ENCODE data around the gene HOXA11.

The HOXA11 gene

DNA sequence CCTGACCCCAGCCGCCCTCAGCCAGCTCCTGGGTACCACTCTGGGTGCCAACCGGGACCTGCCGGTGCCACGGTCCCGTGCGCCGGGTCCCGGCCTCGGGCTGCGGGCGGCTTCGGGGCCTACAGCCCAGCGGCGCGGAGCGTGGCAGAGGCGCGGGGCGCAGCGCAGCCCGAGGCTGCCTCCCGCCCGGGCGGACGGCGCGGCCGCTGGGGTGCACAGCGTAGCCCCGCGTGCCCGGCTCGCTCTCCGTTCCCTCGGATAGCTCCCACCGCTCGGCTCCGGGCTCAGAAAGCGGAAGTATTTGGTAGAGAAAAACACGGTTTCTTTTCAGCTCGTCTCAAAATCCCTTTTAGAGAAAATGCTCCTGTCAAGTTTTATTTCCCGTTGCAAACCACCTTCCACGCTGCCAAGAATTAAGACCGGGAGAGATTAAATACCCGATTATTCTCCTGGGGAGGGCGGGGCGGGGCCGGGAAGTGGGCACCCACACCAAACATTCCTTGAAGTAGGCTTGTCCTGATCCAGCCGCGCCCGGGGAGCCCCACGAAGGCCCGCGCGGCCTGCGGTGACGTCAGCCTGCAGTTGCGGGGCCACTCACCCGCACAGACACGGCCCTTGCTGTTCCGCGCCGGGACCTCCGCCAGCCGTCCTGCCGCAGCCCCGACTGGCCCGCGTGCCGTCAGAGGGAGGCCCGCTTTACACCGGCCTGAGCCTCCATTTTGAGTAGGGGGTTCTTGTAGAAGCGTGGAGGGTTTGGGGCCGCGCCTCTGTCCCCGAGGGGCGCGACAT, 7.7 kb upstream of the HOXA11 start:
- DNase-seq (ENCODE audit: low read depth): no peak

DNA sequence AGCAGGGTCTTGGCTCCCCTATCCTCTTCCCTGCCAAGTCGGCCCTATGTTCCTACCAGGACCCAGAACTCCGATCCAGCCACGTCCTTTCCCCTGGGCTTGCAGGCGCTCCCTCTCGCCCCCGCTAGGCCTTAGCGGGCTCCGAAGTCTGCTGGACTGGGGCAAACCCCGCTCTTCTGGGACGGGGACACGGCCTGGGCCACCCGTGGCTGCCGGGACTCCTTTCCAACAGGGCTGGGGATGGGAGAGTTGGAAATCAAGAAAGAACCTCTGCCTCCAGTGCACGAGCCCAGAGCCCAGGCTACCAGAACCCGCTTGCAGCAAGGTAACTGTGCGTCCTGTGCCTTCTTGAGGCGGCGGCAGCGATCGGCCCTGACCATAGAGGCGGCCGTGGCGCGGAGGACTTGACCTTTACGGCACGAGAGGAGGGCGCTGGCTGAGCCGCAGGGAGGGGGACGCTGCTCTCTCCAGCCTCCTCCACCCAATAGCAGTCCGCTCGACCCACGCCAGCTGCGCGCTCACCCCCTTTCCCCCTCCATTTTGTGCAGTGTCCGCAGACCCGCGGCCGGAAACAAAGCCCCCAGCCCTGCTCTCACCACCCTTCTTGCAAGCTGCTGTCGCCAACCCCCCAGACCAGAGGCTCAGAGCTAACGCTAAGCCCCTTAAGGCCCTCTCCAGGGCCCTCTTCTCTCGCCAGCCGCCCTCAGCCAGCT, 7.0 kb upstream of the HOXA11 start:
- DNase-seq (ENCODE audit: low read depth): no peak

DNA sequence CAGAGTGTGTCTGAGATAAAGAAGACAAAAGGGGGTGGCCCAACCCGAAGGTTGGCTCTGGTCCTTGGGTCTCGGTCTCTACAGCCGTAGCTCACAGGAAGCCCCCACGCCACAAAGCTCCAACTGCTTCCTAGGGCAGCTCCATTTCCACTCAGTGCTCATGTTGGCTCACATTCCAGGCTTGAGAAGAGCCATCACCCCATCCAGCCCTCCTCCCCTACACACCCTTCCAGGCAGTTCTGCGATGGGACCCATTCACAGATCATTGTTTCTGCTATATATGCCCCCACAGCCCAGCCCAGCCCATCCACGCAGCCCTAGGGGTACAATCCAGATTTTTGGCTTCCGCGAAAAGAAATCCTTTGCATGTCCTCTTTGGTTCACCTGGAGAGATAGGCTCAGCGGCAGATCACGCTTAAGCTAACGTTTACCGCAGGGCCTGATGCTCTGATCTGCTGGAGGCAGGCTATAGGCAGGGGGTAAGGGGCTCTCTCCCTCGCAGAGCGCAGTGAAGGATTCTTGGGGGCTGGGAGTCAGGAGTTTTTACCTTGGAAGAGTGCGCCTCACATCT, 6.2 kb upstream of the HOXA11 start:
- DNase-seq (ENCODE audit: low read depth): no peak

- DNase-seq (ENCODE audit: low read depth): no peak
Measured at GRCh38 chr7:27189997-27190748, 5.1 kb upstream of the HOXA11 start.

- no peak for DNase-seq (ENCODE audit: low read depth)
Measured at GRCh38 chr7:27189295-27189996, 4.4 kb upstream of the HOXA11 start.

- DNase-seq (ENCODE audit: low read depth): no peak
Measured at GRCh38 chr7:27188386-27189294, 3.6 kb upstream of the HOXA11 start.

- DNase-seq (ENCODE audit: low read depth): no peak
Measured at GRCh38 chr7:27187475-27188385, 2.7 kb upstream of the HOXA11 start.

DNA sequence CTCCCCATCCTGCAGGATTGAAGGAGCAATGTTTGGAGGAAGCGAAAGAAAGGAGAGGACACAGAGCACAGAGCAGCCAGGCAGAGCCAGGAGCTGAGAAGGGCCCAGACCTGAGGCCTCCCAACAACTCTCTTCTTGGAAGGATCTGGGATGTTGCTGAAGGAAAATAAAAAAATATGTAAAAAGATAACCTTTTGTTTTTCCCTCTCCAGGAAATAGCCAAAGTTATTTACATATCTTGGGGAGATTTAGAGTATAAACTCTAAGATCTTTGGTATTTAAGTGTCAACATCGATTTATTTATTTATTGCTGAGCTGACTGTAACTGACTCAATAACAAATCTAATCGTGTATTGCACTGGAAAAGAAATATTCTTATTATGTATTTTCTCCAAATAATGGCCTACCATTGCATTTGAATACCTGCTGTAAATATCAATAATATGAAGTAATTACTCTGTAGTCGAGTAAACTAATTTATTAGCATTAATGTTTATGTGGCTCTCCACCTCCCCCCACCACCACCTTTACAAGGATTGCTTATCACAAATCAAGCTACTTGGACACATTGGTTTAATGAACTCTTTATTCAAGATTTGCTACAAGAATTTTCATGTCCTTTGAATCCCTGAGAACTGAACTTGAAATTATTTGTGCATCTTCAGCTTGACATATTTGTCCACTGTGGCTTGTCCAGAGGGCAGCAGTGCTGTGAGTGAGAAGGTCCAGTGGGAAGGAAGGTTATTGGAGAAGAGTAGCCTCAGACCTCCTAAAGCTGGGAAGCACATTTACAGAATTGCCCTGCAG, 1.8 kb upstream of the HOXA11 start:
- no peak for DNase-seq (ENCODE audit: low read depth)

- no peak for DNase-seq (ENCODE audit: low read depth)
Measured at GRCh38 chr7:27185854-27186667, 1.0 kb upstream of the HOXA11 start.

DNA sequence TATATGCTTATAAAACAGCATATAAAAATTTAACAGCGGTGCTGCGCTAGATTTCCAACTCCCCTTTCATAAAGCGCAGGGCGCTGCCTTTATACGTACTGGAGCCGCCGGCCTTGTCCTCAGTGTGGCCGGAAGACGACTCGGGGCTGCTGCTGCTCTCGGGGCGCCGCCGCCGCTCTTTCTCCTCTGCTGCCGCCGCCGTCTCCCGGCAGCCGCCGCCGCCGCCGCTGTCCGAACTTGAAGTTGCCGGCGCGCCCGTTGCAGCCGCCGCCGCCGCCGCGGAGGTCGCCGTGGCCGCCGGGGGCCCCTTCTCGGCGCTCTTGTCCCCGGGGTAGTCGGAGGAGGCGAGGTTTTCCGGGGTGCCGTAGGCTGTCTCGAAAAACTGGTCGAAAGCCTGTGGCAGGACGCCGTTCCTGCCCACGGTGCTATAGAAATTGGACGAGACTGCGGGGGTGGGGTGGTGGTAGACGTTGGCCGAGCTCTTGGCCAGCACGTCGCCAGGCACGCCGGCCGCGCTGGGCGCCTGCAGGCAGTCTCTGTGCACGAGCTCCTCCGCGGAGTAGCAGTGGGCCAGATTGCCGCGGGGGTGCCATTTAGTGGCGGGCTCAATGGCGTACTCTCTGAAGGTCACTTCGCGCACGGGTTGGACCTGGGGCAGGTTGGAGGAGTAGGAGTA, 557 bp downstream of the HOXA11 start:
- DNase-seq (ENCODE audit: low read depth): no peak

DNA sequence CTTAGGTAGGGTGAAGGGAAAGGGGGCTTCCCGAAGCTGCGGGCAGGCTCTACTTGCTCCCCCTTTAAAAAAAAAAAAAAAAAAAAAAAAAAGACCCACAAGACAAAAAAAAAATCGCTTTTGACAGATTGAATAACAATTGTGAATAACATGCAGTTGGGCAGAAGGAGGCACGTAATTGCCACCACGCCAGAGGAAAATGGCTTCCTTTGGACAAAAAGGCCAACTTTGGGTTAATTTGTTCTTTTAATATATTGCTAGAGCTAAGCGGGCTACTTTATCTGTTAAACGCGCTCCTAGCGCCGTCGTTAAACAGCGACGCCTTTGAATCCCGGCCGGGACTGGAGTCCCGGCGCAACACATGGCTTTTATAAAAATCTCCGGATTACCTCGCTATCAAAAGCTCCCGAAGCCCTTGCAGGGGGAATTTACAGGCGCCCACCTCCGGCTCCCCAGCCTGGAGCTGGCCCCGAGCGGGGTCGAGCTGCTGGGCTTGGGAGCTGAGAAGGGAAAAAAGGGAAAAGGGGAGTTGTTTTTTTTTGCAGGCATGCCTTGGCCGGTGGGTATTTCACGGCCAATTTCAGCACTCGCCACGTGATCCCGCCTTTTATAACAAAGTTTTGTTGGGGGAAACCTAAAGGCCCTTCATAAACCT, 1.2 kb downstream of the HOXA11 start:
- no peak for DNase-seq (ENCODE audit: low read depth)

GRCh38 chr7:27182861-27183681, 2.0 kb downstream of the HOXA11 start:
- DNase-seq (ENCODE audit: low read depth): no peak

DNA sequence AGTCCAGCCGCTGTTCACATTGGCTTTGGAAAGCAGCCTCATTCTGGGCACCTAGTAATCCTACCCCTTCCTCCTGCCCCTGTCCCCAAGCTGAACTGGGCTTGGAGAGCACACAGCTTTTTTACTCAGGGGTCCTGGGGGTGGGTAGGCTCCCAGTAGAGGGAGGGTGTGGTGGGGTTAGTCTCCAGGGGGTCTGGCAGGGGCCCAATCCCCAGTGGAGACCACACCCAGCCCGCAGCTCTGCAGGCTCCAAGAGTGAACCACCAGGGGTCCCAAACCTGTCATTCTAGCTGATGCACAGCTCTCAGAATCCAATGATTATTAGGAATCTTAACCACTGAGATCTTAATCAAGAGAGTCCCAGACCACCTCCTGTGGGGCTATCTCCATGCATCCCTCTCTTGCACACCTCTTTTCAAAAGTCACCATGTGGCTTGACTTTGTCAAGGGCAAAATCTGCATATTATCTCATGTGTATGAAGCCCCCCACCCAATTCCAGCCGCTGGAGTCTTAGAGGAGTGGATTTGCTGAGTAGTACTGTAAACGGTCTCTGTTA, 2.7 kb downstream of the HOXA11 start:
- no peak for DNase-seq (ENCODE audit: low read depth)

DNA sequence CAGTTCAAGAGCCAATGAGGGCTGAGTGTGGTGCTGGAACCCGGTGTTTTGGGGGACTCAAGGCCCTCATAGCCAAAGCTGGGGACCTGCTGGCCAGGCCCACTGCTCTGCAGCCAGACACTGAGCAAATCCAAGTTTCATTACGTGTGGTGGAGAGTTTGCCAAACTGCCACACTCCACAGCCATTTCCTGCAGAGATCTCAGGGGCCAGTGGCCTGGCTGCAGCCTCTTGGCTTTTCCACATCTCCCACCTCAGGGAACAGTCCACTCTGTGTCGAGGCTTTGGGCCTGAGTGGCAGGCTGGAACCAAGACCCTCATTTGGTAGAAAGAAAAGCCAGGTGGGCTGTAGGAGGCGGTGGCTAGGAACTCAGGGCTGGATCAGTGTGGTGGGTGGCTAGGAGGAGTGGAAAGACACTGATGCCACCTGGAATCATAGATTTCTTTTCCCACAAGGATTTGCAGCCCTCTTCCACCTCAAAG, 3.2 kb downstream of the HOXA11 start:
- no peak for DNase-seq (ENCODE audit: low read depth)
